Renal cortical epithelial cell (primary cell): ENCODE data around the gene PADI2. TPM values are rescaled to one million over a fixed set of nuclear protein-coding genes. Genes with fewer than 3 reads are reported as not detected.
A peak's percentile ranks its signal among the peaks of the same experiment; 100 is the strongest.

Experiments
- DNase-seq: peaks from one replicate; pipeline ENCODE4 v3.0.0-alpha.2; 2011; ENCODE audit warnings: low read depth
- total RNA-seq: library from RNA; depleted of rRNA; stranded (reverse); fragments of >200 nt; gene quantifications from 2 replicates; pipeline ENCODE4 v1.2.3, GENCODE V29; 2014

The PADI2 gene
- total RNA-seq: 1.5 and 147 TPM in 2 replicates

- DNase-seq: no peak
These were observed at the start of gene PADI2 for GRCh38 chr1:17119076-17119772. TSS of gene PADI2 (minus strand) at chr1:17119451. CDS start at chr1:17119371, 80 bp downstream.

- peak; percentile 98 for DNase-seq
These were observed 49.0 kb upstream of the PADI2 start for GRCh38 chr1:17168091-17168876.

DNA sequence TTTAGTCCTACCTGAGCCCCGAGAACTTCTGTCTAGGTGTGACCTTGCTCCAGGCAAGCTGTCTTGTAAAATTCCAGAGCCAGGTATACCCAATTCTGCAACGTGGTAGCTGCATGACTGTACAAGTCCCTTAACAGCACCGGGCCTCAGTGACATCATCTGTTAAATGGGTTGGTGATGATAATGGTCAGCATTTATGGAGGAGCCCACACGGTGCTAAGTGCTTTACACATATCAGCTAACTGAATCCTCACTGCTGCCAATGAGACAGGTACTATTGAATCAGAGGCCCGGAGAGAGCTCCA is 48.5 kb upstream of the PADI2 start:
- no peak for DNase-seq

DNA sequence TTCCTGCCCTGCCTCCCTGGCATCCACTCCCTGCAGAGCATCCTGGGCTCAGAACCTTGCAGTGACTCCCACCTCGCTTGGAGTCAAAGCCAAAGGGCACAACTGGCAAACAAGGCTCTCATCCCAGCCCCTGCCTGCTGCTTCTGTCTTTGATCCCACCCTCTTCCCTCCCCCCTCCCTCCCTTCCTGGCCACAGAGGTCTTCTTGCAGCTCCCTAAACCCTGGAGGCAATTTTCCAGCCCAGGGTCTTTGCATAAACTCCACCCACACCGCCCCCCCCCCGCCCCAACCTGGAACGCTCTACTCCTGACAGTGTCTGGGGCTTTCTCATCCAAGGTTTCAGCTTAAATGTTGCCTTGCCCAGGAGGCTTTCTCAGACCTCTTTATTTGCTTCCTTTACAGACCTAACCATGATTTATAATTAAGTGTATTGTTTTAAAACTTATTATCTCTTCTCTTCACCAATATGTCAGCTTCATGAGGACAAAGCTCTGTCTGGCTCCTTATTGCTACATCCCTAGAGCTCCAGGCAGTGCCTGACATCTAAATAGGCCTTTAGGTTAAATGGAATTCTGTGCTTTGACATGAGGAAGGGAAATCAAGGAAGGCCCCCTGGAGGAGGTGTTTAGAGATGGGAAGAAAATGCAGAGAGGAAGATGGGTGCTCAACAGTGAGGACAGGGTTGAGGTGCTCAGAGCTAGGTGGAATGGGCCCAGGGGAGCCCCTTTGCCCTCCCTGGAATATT is 48.0 kb upstream of the PADI2 start:
- DNase-seq: peak; percentile 19

- DNase-seq: no peak
These were observed 46.6 kb upstream of the PADI2 start for GRCh38 chr1:17165823-17166222.

GRCh38 chr1:17163789-17164666 is 44.8 kb upstream of the PADI2 start:
- DNase-seq: no peak

- no peak for DNase-seq
These were observed 44.1 kb upstream of the PADI2 start for GRCh38 chr1:17163371-17163770.

- DNase-seq: peak; percentile 78
These were observed 43.7 kb upstream of the PADI2 start for GRCh38 chr1:17162941-17163340.

DNA sequence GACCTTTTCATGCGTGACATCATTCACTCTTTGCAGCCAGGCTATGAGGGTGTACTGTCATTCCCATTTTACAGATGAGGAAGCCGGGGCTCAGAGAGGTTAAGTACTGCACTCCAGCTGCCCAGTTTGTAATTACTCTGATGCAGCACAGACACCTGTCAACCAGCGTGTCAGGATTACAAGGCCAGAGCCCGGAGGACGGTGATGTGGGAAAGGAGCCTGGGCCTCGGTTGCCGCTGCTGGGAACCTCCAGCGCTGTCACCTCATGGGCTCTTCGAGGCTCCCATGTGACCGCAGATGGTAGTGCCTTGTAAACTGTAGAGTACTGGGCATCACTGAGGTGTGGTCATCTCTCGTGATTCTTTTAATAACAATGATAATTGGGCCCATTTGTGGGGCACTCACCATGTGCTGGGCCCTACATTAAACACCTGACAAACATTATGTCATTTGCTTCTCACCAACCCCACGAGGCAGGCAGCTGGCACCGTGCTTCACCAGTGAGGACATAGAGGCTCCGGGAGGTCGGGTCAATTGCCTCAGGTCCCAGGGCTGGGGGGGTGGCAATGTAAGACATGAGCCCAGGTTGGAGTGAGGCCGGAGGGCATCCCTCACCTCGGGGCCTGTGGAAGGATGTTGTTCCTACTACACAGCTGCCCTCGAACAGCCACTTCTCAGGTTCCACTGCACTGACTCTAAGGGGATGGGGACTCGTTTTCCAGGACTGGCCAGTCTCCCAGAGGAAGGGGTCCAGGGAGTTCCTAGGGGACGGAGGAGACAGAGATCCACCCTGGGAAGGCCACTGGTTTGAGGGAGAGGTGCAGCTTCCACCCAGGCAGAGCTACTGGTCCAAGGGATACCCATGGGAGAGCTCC is 42.9 kb upstream of the PADI2 start:
- DNase-seq: no peak

DNA sequence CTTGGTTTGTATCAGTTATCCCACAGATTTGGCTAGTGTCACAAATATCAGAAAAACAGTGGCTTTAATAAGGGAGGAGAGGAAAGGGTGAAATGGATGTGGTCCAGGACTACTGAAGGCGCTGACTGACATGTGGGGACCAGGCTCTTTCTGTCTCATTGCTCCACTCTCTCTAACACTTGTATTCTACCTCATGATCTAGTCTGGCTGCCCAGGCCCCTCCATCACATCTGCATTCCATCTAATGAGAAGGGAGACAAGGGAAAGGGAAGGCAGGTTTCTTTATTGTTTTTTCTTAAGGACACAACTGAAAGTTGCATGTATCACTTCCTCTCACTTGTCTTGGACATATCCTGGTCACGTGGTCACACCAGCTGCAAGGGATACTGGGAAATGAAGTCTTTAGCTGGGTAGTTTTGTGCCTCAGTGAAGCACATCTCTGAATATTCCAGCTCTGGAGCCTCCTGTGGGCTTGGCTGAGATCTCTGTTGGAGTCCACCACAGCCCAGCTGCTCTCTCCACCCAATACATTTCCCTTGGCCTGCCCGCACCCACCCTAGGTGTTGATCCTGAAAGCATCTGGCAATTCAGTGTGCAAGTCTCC is 42.0 kb upstream of the PADI2 start:
- DNase-seq: no peak

GRCh38 chr1:17158961-17159360 is 39.7 kb upstream of the PADI2 start:
- peak; percentile 33 for DNase-seq

- DNase-seq: no peak
These were observed 36.9 kb upstream of the PADI2 start for GRCh38 chr1:17156108-17156507.

- DNase-seq: no peak
These were observed 36.1 kb upstream of the PADI2 start for GRCh38 chr1:17155257-17155920.

GRCh38 chr1:17149771-17150170 is 30.5 kb upstream of the PADI2 start:
- DNase-seq: no peak

GRCh38 chr1:17148950-17149608 is 29.8 kb upstream of the PADI2 start:
- DNase-seq: no peak

GRCh38 chr1:17145648-17146047 is 26.4 kb upstream of the PADI2 start:
- no peak for DNase-seq

DNA sequence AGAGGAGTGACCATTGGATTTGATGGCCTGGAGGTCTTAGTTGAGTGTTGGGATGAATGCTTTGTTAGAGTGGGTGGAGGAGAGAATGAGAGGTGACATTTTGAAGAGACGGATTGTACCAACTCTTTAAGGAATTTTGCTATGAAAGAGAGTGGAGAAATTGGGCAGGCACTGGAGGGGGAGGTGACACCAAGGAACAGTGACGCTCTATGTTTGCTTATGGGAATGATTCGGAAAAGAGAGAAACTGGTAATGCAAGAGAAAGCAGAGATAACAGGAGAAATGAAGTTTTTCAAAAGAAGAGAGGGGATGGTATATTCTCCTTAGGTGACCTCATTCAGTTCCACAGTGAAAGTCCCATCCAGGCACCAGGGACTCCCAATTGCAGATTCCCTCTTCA is 24.5 kb upstream of the PADI2 start:
- no peak for DNase-seq

- no peak for DNase-seq
These were observed 22.4 kb upstream of the PADI2 start for GRCh38 chr1:17141441-17142197.
